ENCODE measurements around the gene CBX8. TPM values are rescaled to one million over a fixed set of nuclear protein-coding genes. Genes with fewer than 3 reads are reported as not detected.

The CBX8 gene
- total RNA-seq, 3 donors from 2014 or later (not counting 1 experiment from before 2014, with no cell fraction given) = 4.0 to 6.4 (median 5.8) TPM

DNA sequence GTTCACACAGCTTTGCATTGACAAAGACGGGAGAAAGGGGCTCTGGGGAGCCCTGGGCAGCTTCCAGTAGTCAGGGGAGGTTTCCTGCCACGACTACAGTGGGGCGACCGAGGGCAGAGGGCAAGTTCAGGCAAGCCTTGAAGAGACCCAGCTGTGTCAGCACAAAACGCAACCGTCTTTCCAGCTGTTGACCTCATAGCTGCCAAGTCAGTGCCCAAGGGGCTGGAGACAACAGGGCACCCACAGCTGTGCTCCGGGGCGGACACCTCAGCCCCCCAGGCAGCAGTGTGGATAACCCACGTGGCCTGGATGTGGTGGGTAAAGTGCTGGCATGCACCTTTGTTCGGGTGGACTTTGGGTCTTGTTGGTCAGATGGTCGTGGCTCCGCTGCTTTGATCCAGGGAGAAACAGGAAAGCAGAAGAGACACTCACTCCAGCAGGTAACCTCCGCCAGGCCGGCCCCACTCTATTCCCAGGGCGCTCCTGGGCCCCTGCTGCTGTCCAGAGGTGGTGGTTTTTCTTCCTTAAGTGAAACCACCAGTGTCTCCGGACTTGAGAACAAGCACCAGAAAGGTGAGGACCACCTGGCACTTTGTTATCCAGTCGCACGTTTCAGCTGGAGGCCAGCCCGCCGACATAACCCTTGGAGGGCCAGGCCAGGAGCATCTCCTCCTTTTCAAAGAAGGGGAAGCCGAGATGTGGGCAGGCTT is 36.5 kb downstream of the CBX8 start:
- Histone ChIP-seq H3K36me3 (ENCODE audit: control insufficient read depth, insufficient read depth, low read length) (no peaks in the 10 kb centered on the region), H3K4me1 (ENCODE audit: control insufficient read depth, insufficient read depth, low read length) (no peaks in the 10 kb centered on the region), H3K27ac (ENCODE audit: low read length) (no peak overlapping the region), H3K9me3 (ENCODE audit: control insufficient read depth, insufficient read depth, low read length) (no peaks in the 10 kb centered on the region), H3K27me3 (ENCODE audit: control insufficient read depth, insufficient read depth, low read length) (no peaks in the 10 kb centered on the region), H3K4me3 (ENCODE audit: low read length) (no peak overlapping the region)
- TF ChIP-seq, protein P1, sequence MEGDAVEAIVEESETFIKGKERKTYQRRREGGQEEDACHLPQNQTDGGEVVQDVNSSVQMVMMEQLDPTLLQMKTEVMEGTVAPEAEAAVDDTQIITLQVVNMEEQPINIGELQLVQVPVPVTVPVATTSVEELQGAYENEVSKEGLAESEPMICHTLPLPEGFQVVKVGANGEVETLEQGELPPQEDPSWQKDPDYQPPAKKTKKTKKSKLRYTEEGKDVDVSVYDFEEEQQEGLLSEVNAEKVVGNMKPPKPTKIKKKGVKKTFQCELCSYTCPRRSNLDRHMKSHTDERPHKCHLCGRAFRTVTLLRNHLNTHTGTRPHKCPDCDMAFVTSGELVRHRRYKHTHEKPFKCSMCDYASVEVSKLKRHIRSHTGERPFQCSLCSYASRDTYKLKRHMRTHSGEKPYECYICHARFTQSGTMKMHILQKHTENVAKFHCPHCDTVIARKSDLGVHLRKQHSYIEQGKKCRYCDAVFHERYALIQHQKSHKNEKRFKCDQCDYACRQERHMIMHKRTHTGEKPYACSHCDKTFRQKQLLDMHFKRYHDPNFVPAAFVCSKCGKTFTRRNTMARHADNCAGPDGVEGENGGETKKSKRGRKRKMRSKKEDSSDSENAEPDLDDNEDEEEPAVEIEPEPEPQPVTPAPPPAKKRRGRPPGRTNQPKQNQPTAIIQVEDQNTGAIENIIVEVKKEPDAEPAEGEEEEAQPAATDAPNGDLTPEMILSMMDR (IDR thresholded peaks at IDR 0.05) = no peak
- ATAC-seq (no peak), DNase-seq (no peak)
- Mint-ChIP-seq H3K9me3 (no peaks in the 10 kb centered on the region), H3K27ac (no peak overlapping the region), H3K4me1 (no peaks in the 10 kb centered on the region), H3K4me3 (no peak overlapping the region), H3K36me3 (no peaks in the 10 kb centered on the region), H3K27me3 (ENCODE audit: low read depth in 2 of 2) (peaks cover 8 to 18% of the 10 kb centered on the region in 2 donors)
- intact Hi-C loops (cut with micrococcal nuclease) = no loop called here
- 83% methylated on average over 21 of the region's 21 CpGs for WGBS (ENCODE audit: insufficient coverage)

DNA sequence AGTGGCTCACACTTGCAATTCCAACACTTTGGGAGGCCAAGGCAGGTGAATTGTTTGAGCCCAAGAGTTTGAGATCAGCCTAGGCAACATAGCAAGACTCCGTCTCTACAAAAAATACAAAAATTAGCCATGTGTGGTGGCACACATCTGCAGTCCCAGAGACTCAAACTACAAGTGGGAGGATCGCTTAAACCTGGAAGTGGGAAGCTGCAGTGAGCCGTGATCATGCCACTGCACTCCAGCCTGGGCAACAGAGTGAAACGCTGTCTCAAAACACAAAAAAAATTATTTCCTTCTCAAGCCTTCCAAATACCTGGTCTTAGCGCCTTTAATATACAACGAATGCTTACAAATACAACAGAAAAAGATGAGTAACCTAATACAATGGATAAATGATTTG is 38.6 kb downstream of the CBX8 start:
- H3K4me1 ChIP-seq (ENCODE audit: control insufficient read depth, insufficient read depth, low read length) = no peaks in the 10 kb centered on the region
- TF ChIP-seq, protein P1 (IDR thresholded peaks at IDR 0.05) = no peak
- no peak overlapping the region for H3K27ac ChIP-seq (ENCODE audit: low read length)
- no peaks in the 10 kb centered on the region for H3K9me3 Mint-ChIP-seq
- H3K27me3 ChIP-seq (ENCODE audit: control insufficient read depth, insufficient read depth, low read length) = no peaks in the 10 kb centered on the region
- no peak for ATAC-seq
- H3K4me3 ChIP-seq (ENCODE audit: low read length) = no peak overlapping the region
- H3K27me3 Mint-ChIP-seq (ENCODE audit: low read depth in 2 of 2) = peaks cover 8 to 18% of the 10 kb centered on the region in 2 donors
- H3K36me3 Mint-ChIP-seq = no peaks in the 10 kb centered on the region
- intact Hi-C loops (cut with micrococcal nuclease) = no loop called here
- H3K36me3 ChIP-seq (ENCODE audit: control insufficient read depth, insufficient read depth, low read length) = no peaks in the 10 kb centered on the region
- H3K4me1 Mint-ChIP-seq = no peaks in the 10 kb centered on the region
- H3K27ac Mint-ChIP-seq = no peak overlapping the region
- no peaks in the 10 kb centered on the region for H3K9me3 ChIP-seq (ENCODE audit: control insufficient read depth, insufficient read depth, low read length)
- H3K4me3 Mint-ChIP-seq = no peak overlapping the region
- 92% methylated on average over 4 of the region's 6 CpGs for WGBS (ENCODE audit: insufficient coverage)
- DNase-seq = no peak

DNA sequence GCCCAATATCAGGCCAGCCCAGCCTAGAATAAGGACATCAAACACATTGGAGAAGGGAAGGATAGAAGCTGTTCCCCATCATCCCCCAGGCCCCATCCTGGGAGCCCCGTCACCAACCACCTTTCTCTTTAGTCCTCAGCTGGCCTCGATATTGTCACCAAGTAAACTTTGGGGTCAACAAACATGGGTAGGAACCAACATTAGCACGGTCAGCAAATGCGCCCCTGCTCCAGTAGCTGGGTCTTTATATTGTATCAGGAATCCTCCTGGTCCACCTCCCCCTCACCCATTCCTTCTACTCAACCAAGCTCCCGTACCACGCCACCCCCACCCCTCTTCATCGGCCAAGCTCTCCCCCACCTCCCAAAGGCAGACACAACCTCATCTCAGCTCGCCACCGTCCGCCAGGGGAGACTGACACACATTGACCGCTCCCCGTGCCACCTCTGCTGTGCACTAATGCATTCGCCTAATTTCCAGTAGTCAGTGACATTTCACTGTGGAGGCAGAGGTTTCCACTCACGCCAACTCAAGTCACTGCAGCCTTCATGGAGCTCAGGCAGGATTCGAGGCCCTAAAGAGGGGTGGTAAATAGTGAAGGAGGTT is 39.6 kb downstream of the CBX8 start:
- no peaks in the 10 kb centered on the region for H3K9me3 ChIP-seq (ENCODE audit: control insufficient read depth, insufficient read depth, low read length)
- Mint-ChIP-seq H3K4me3 (no peak overlapping the region), H3K27ac (no peak overlapping the region), H3K36me3 (no peaks in the 10 kb centered on the region), H3K9me3 (no peaks in the 10 kb centered on the region), H3K4me1 (no peaks in the 10 kb centered on the region), H3K27me3 (ENCODE audit: low read depth in 2 of 2) (peaks cover 6 to 18% of the 10 kb centered on the region in 2 donors)
- TF ChIP-seq, protein P1 (IDR thresholded peaks at IDR 0.05) = no peak
- intact Hi-C loops (cut with micrococcal nuclease) = no loop called here
- peaks cover 1% of the 10 kb centered on the region for H3K27me3 ChIP-seq (ENCODE audit: control insufficient read depth, insufficient read depth, low read length)
- DNase-seq = no peak
- H3K4me3 ChIP-seq (ENCODE audit: low read length) = no peak overlapping the region
- no peaks in the 10 kb centered on the region for H3K4me1 ChIP-seq (ENCODE audit: control insufficient read depth, insufficient read depth, low read length)
- H3K27ac ChIP-seq (ENCODE audit: low read length) = no peak overlapping the region
- ATAC-seq = no peak
- WGBS (ENCODE audit: insufficient coverage) = 91% methylated on average over 15 of the region's 15 CpGs
- H3K36me3 ChIP-seq (ENCODE audit: control insufficient read depth, insufficient read depth, low read length) = no peaks in the 10 kb centered on the region

Data from natural killer cell (primary cell).